ENCODE data around the gene TAF1B. TPM values are rescaled to one million over a fixed set of nuclear protein-coding genes. Genes with fewer than 3 reads are reported as not detected.

TAF1B gene
- total and polyA plus RNA-seq, 10 of the 15 experiments (the other 5 are each of a cell fraction or from before 2014, with no cell fraction given), result 8.1 to 18.3 (median 12.4) TPM

DNA sequence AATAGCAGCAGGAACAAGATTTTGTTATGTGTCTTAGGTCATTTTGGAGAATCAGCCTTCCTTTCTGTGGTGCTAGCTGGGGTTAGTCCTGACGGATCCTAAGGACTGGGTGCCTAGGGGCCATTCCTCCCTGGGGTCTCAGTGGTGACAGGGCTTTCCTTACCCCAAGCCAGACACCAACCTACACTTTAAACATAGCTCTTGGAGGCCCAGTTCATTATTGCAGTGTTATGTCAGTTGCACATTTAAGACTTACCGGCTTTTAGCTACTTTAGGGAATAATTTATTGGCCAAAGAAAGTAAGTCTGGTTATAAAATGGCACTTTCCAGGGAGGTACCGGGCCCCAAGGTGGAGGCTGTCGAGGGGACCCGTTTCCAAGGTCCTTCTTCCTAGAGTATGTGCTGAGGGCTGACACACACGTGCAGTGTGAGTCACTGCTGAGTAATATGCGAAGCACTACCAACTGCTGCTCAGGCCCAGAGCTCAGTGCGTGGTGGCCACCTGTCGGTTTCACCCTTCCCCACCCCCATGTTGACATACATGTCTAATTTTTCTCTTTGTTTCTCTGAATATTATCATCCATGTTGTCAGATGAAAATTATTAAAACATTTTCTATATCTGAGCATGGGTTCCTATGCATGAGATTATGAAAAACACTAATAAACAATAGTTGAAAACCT, 71.3 kb downstream of the TAF1B start (continued):
- TF ChIP-seq, protein P1, sequence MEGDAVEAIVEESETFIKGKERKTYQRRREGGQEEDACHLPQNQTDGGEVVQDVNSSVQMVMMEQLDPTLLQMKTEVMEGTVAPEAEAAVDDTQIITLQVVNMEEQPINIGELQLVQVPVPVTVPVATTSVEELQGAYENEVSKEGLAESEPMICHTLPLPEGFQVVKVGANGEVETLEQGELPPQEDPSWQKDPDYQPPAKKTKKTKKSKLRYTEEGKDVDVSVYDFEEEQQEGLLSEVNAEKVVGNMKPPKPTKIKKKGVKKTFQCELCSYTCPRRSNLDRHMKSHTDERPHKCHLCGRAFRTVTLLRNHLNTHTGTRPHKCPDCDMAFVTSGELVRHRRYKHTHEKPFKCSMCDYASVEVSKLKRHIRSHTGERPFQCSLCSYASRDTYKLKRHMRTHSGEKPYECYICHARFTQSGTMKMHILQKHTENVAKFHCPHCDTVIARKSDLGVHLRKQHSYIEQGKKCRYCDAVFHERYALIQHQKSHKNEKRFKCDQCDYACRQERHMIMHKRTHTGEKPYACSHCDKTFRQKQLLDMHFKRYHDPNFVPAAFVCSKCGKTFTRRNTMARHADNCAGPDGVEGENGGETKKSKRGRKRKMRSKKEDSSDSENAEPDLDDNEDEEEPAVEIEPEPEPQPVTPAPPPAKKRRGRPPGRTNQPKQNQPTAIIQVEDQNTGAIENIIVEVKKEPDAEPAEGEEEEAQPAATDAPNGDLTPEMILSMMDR (IDR thresholded peaks at IDR 0.05 in 2 of 3, conservative IDR thresholded peaks at IDR 0.05 in 1 of 3; ENCODE audit: control insufficient read depth in 2 of 3, extremely low read depth in 1 of 3, insufficient read depth in 1 of 3, low read depth in 3 of 3, low read length in 3 of 3), result peak; percentile 44 to 78 (median 44); a peak in 5 of 6 replicates
- TF ChIP-seq RUNX3 (IDR thresholded peaks at IDR 0.05; ENCODE audit: low read length), result peak; percentile 61
- 0 out of 2 replicates have a peak, but pooled peaks have one; percentile 35 for TF ChIP-seq MXI1 (IDR thresholded peaks at IDR 0.05; ENCODE audit: low read depth, low read length)
- 0 out of 2 replicates have a peak, but pooled peaks have one; percentile 32 for TF ChIP-seq CBFB (IDR thresholded peaks at IDR 0.05; ENCODE audit: low read depth)
- TF ChIP-seq CHD4 (IDR thresholded peaks at IDR 0.05), result no peak
- peak; percentile 98 for TF ChIP-seq TCF3 (IDR thresholded peaks at IDR 0.05; ENCODE audit: borderline replicate concordance, insufficient read depth, low read depth, low read length)
- TF ChIP-seq BRCA1 (IDR thresholded peaks at IDR 0.05; ENCODE audit: low read depth, low read length), result no peak
- TF ChIP-seq ASH2L (IDR thresholded peaks at IDR 0.05; ENCODE audit: borderline replicate concordance, low read depth), result no peak
- TF ChIP-seq YY1 (IDR thresholded peaks at IDR 0.05; ENCODE audit: low read depth, low read length), result peak; percentile 63; the same call in 1 of the 2 replicates
- TF ChIP-seq FOXM1 (IDR thresholded peaks at IDR 0.05; ENCODE audit: low read depth, low read length), result peak; percentile 61; the same call in 1 of the 2 replicates
- peak in 1 of 2 experiments; percentile 50; a peak in 2 of 3 replicates for TF ChIP-seq EGR1 (IDR thresholded peaks at IDR 0.05; ENCODE audit: borderline replicate concordance in 1 of 2, low read depth in 2 of 2, low read length in 2 of 2)
- peak; percentile 49; the same call in 1 of the 2 replicates for TF ChIP-seq SMARCA5 (IDR thresholded peaks at IDR 0.05)
- TF ChIP-seq, protein P2, sequence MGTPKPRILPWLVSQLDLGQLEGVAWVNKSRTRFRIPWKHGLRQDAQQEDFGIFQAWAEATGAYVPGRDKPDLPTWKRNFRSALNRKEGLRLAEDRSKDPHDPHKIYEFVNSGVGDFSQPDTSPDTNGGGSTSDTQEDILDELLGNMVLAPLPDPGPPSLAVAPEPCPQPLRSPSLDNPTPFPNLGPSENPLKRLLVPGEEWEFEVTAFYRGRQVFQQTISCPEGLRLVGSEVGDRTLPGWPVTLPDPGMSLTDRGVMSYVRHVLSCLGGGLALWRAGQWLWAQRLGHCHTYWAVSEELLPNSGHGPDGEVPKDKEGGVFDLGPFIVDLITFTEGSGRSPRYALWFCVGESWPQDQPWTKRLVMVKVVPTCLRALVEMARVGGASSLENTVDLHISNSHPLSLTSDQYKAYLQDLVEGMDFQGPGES (IDR thresholded peaks at IDR 0.05), result no peak
- TF ChIP-seq SMAD1 (IDR thresholded peaks at IDR 0.05; ENCODE audit: low read depth, partially characterized antibody), result no peak
- TF ChIP-seq DPF2 (IDR thresholded peaks at IDR 0.05), result peak; percentile 65; the same call in 1 of the 2 replicates
- 0 out of 2 replicates have a peak, but pooled peaks have one; percentile 39 for TF ChIP-seq GATAD2B (conservative IDR thresholded peaks at IDR 0.05; ENCODE audit: low read depth)
- no peak for TF ChIP-seq TARDBP (IDR thresholded peaks at IDR 0.05; ENCODE audit: borderline replicate concordance)
- TF ChIP-seq NRF1 (conservative IDR thresholded peaks at IDR 0.05; ENCODE audit: low read depth, low read length), result no peak
- TF ChIP-seq TCF12 (IDR thresholded peaks at IDR 0.05; ENCODE audit: low read depth, low read length), result peak; percentile 99
- peak; percentile 61 for TF ChIP-seq SMC3 (IDR thresholded peaks at IDR 0.05; ENCODE audit: borderline replicate concordance, low read length)
- peak; percentile 67 for TF ChIP-seq RAD21 (IDR thresholded peaks at IDR 0.05; ENCODE audit: insufficient read depth, low read depth, low read length)
- TF ChIP-seq, protein P3, sequence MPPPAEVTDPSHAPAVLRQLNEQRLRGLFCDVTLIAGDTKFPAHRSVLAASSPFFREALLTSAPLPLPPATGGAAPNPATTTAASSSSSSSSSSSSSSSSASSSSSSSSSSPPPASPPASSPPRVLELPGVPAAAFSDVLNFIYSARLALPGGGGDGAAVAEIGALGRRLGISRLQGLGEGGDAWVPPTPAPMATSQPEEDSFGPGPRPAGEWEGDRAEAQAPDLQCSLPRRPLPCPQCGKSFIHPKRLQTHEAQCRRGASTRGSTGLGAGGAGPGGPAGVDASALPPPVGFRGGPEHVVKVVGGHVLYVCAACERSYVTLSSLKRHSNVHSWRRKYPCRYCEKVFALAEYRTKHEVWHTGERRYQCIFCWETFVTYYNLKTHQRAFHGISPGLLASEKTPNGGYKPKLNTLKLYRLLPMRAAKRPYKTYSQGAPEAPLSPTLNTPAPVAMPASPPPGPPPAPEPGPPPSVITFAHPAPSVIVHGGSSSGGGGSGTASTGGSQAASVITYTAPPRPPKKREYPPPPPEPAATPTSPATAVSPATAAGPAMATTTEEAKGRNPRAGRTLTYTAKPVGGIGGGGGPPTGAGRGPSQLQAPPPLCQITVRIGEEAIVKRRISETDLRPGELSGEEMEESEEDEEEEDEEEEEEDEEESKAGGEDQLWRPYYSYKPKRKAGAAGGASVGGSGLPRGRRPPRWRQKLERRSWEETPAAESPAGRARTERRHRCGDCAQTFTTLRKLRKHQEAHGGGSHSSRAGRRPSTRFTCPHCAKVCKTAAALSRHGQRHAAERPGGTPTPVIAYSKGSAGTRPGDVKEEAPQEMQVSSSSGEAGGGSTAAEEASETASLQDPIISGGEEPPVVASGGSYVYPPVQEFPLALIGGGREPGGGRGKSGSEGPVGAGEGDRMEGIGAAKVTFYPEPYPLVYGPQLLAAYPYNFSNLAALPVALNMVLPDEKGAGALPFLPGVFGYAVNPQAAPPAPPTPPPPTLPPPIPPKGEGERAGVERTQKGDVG (CRISPR knock-in tag; IDR thresholded peaks at IDR 0.05), result no peak
- peak; percentile 98 for TF ChIP-seq IRF4 (IDR thresholded peaks at IDR 0.05; ENCODE audit: low read depth, low read length)
- TF ChIP-seq CREB1 (IDR thresholded peaks at IDR 0.05; ENCODE audit: low read depth), result peak; percentile 62
- peak in 1 of 2 experiments; percentile 53; a peak in 1 of 4 replicates for TF ChIP-seq SRF (IDR thresholded peaks at IDR 0.05; ENCODE audit: low read depth in 2 of 2, low read length in 2 of 2)

Data from GM12878 (cell line).